HG03060 (cell line): ENCODE data around the gene SERPINA6.
"Not testable (repeated sequence)": the region's sequence is repeated elsewhere in the genome, so short reads cannot be mapped to it uniquely, and the experiment has no call there.

Experiments
- ATAC-seq: cut with Tn5 transposase; IDR thresholded peaks from one replicate; pipeline ENCODE4 v1.9.1; 2021; ENCODE audit warnings: low read depth, moderate number of reproducible peaks; ENCODE audit not compliant: unreplicated experiment

The SERPINA6 gene

DNA sequence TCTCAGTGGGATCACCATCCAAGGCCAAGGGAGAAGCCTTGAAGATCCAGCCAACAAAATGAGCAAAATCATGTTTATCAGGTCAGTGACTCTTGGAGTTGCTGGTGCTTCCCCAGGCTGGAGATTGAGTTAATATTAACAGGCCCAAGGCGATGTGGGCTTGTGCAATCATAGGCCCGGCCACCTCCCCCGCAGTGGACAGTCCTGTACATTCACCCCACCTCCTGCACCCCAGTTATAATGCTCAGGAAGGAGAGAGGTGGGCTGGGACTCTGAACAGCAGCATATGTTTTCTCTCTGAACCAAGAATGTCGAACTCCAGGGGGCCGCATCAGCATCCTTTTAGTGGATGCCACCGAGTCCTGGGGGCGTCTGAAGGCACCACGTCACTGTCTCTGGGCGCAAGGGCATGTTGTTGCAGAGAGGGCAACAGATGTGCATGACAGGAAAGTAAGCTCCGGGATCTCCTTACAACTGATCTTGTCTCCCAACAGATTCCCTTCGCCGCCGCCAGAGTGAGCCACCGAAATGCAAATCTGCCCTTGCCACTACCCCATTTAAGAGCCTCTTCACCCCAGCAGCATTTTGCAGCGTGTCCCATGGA lies 32.2 kb upstream of the SERPINA6 start:
- ATAC-seq, result no peak

DNA sequence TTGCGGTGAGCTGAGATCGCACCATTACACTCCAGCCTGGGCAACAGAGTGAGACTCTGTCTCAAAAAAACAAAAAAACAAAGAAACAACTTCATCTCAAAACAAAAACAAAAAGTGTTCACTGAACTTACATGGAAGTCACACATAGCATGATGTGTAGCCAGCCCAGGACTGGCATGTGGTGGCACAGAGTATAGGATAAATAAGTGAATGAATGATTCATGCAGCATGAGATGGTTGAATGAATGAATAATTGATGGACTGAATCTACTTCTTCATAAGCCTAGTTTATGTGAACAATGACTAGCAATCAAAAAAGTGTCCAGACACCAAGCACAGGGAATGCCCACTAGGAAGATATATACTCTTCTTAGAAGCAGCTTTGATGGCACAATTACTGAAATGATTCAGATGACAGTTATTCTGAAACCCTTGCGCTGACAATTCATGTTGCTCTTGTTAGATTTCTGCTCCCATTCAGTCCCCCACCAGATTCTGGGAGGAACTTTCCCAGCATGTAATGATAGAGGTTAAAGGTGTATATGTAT lies 31.6 kb upstream of the SERPINA6 start:
- ATAC-seq, result no peak

DNA sequence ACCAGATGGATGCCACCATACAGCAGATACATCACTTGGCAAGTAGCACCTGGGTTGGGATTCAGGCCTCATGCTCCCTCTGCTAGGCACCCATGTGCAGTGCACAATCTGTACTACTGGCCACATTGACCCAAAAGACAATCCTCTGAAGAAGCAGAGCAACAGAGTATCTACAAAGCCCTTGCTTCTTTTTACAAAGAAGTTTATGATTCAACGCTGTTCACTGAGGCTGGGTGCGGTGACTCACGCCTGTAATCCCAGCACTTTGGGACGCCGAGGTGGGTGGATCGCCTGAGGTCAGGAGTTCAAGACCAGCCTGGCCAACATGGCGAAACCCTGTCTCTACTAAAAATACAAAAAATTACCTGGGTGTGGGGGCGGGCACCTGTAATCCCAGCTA lies 31.1 kb upstream of the SERPINA6 start:
- ATAC-seq, result not testable (repeated sequence)

DNA sequence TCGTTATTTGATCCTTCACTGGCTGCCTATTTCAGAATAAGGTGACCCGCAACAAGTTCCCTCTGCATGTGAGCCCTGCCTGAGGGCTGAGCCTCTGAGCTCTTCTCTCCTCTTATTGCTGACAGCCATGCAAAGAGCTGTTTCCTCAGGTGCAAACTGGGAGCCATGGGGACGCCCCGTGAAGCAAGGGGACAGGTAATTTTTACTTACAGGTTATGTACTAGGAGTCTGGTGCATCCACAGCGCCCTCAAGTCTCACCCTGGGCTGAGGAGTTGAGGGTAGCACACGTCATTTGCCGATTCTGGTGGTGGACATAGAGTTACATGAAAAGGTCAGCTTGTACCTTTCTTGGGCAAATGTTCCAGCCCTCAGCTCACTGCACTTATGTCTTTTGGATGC lies 26.1 kb upstream of the SERPINA6 start:
- no peak for ATAC-seq

DNA sequence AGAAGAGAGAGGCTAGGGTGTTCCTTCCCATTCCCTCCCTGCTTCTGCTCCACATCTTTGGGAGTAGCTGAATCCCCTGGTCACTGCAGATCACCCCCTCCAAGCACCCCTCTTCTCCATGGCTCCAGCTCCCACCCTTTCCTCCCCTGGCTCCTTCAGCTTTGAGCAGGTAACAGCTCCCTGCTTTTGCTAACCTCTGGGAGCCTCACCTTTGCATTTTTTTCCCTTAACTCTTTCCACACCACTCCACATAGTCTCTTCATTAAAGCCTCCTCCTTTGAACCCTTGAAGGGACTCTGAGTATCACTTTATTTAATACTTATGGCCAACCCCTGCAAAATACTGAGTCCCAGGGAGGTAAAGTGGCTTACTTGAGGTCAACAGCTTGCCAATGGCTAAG lies 25.7 kb upstream of the SERPINA6 start:
- ATAC-seq, result no peak

DNA sequence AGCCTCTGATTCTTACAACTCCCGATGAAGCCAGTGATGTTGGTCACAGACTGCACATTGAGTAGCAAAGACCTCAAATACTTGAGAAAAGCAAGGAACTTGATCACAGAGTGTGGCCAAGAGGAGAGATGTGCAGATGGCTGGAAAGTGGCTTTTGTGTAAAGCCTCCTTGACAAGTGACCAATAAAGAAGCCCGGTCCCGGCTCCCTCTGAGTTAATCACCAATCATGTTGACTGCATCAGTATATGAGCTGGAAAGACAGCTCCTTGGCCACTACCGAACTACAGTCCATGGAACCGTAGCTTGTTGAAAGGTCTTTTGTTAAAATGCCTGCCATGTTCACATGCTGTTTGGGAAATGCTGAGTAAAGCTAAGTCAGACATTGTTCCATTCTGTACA lies 23.7 kb upstream of the SERPINA6 start:
- ATAC-seq, result no peak

DNA sequence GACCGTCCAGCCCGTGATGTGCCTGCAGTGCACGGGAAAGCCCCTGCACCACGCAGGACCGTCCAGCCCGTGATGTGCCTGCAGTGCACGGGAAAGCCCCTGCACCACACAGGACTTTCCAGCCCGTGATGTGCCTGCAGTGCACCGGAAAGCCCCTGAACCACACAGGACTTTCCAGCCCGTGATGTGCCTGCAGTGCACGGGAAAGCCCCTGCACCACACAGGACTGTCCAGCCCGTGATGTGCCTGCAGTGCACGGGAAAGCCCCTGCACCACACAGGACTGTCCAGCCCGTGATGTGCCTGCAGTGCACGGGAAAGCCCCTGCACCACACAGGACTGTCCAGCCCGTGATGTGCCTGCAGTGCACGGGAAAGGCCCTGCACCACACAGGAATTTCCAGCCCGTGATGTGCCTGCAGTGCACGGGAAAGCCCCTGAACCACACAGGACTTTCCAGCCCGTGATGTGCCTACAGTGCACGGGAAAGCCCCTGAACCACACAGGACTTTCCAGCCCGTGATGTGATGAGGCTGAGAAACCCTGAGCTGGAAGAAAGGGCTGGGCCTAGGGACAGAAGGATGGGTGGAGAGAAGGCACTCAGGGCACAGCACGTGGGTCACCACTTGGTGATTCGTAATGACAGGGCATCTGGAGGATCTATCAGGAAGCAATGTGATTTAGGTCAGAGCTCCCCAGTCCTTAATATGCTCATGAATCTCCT lies 23.1 kb upstream of the SERPINA6 start:
- ATAC-seq, result not testable (repeated sequence)

DNA sequence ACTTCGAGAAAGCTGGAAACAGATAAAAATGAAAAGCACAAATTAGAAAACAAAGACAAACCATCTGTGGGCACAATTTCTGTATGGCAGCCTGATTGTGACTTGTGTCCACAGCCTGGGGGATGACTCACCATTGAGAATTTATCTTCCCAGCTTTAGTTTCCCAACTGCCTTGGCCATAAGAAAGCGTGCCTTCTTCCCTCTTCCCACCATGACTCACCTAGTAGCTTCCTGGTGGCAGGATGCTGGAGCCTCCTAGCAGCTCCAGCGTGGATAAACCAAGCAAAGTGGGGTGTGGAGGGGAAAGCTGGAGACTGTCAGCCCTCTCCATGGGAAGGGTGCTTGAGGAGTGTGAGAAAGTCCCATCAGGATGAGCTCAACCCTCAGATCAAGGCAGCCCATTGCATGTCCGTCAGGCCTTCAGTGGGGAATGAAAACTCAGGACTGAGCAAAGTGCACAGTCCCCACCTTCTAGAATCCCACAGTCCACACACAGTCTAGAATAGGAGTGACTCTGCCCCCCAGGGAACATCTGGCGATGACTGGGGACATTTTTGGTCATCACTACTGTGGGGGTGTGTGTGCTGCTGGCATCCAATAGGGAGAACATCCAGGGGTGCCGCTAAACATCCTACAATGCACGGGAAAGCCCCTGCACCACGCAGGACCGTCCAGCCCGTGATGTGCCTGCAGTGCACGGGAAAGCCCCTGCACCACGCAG lies 22.4 kb upstream of the SERPINA6 start:
- ATAC-seq, result no peak

DNA sequence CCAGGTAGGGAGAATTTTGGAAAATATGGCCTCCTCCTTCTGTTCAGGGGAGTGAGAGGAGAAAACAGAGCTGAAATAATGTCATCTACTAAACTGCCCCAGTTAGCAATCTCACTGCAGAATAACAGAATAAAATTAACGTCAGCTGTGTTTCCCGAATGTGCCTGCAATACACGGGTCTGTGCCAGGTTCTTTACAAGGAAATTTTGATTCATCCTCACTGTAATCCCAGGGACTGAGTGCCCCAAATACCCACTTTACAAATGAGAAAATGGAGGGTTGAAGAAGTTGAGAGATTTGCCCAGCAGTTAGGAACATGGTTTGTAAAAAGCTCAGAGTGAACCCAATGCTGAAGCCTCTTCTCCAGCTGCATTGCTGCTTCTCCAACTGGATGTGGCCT lies 21.3 kb upstream of the SERPINA6 start:
- no peak for ATAC-seq

DNA sequence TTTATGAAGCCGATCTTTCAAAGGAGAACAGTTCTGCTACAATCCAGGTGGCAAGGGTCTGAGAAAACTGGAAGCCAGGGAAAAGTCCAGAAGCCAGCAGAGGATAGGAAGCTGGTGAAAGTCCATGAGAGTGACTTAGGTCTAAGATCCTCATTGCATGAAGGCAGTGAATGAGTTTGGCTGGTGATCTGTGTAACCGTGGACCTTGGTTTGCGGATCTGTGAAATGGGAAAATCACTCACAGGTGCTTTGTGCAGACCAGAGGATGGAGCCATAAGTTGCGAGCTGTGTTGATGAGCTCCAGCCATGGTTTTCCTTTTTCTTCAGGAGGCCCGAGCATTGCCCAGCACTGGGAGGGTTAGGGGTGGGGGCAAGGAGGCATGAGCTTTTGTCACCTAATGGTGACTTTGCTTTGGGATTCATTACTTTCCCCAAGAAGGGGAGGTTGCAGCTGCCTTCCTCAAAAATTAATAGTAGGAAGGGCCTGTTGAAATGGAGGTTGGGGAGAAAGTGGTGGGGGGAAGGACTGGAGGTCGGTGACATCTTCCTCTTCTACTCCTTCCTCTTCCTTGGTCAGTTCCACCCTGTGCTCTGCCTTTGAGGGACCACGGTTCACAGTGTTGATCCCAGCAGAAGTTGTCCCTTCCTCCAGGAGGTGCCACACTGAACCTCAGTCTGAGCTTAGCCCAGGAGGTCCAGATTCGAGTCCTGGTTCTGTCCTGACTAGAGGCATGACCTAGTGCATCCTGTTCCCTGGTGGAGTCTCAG lies 20.3 kb upstream of the SERPINA6 start:
- no peak for ATAC-seq

DNA sequence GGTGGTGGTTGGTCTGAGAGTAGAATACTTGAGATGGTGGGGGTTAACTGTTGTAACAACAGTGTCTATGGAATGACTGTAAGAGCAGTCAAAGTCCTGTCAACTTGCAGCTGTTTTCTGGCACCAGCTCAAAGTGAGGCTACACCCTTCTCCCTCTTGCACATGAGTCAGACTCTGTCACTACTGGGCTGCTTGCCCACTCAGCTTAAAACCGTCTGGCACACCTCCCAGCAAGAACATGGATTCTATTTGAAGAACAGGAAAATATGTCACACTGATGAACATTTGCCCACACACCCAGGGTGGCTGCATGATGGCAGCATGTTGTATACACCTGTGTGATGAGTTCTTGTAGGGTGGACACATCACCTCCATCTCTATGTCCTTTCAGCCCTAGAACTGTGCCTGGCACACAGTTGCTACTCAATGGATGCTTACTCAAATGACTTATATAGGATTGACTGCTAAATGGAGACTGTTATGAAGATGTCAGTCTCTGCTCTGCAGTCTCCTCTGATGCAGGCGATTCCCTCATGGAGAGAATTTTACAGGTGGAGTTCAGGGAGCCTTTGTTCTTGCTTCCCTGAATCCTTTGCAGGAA lies 19.3 kb upstream of the SERPINA6 start:
- ATAC-seq, result no peak

DNA sequence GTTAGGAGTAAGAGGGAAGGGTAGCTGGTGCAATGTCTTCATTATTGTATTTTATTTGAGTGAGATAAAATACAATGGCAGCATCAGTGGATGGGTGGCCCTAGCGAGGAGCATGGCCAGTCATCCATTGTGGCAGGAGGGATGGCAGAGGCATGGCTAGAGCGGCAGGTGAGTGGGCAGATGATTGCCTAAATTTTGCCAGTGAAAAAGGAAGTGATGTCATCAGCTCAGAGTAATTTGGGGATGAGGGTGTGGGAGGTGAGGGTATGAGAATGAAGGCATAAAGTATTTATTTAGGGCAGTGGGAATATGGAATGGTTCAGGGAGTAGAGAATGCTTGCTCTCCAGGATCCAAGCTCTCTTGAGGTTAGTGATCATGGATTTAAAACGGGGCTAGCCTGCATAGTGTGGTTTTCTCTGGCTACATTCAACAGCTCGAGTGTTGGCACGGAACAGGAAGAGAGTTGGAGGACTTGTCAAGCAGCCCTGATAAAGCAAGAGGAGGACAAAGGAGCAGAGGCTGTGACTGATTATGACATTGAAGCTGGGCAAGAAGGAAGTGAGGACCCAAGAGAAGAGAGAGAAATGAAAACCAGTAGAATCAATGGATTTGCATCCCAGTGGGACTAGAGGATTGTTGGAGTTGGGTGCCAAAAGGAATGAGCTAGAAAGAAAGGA lies 18.7 kb upstream of the SERPINA6 start:
- no peak for ATAC-seq

DNA sequence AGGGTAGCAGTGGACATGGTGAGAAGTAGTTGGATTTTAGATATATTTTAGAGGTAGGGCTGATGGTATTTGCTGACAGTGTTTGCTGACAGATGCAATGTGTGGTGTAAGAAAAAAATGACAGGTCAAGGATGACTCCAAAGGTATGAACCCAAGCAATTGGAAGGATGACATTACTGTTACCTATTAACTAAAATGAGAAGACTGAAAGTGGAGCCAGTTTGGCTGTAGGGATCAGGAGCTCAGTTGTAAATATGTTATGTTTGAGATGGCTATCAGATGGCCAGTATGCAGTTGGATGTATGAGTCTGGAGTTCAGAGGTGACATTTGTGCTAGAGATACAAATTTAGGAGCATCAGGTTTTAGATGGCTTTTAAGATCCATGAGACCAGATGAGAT lies 17.4 kb upstream of the SERPINA6 start:
- no peak for ATAC-seq

DNA sequence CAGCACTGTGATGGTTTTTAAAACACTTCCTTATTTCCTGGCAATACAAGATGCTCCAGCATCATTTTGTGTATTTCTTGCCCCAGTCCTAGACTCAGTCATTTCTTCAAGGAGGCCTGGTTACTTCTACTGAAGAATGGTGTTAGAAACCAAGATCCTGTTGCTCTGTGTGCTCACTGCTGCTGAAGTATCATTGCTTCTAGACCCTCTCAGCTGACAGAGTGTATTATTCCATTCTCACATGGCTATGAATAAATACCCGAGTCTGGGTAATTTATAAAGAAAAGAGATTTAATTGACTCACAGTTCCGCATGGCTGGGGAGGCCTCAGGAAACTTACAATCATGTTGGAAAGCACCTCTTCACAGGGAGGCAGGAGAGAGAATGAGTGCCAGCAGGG lies 14.9 kb upstream of the SERPINA6 start:
- no peak for ATAC-seq

DNA sequence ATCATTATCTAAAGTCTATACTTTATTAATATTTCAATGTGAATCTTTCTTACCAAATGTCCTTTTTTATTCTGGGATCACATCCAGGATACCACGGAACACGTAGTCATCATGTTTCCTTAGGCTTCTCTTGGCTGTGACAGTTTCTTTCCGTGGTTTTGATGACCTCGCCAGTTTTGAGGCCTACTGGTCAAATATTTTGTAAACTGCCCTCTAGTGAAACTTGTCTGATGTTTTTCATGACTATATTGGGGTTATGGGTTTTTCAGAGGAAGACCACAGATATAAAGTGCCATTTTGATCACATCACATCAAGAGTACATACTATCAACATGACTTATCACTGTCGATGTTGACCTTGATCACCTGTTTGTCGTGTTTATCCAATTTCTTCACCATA lies 14.1 kb upstream of the SERPINA6 start:
- no peak for ATAC-seq

DNA sequence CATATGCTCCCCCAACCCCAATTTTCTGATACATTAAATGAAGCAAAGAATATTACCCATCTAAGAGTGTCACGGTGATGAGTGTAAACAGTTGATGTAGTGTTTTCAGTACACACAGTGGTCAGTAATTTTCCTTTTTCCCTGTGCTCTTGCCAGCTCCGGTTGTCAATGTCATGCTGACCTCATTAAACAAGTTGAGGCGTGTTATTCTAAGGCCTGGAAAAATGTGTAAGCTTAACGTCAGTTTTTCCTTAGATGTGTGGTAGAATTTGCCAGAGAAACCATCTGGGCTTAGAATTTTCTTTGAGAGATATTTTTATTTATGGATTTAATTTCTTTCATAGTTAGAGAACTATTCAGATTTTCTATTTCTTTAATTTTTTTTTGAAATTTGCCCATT lies 11.7 kb upstream of the SERPINA6 start:
- no peak for ATAC-seq

DNA sequence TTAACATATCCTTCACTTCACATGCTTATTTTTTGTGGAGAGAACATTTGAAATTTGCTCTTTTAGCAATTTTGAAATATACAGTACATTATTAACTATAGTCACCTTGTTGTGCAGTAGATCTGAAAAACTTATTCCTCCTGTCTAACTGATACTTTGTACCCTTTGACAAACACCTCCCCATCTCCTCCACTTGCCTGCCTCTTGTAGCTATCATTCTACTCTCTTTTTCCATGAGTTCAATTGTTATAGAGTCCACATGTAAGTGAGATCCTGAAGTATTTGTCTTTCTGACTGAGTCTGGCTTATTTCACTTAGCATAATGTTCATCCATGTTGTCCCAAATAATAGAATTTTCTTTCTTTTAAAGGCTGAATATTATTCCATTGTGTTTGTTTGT lies 9.5 kb upstream of the SERPINA6 start:
- no peak for ATAC-seq

DNA sequence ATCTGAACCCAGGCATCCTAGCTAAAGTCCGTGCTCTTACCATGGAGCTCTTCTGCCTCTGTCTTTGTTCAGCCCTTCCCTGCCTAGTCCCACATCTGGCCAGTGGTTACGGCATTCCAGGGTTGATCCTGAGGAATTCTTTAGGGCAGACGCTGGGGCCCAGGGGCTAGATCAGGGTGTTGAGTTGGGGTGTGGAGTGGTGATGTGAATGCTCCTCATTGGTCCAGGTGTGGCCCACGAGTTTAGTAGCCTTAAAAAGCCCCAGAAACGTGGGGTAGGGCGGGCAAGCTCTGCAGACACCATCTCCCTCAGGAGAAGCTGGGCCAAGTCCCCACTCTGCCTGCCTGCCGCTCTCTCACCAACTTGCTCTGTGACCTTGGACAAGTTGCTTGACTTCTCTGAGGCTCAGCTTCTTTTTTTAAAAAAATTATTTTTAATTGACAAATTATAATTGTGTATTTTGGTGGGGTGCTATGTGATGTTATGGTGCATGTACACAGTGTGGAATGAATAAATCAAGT lies 9.0 kb upstream of the SERPINA6 start:
- ATAC-seq, result no peak

DNA sequence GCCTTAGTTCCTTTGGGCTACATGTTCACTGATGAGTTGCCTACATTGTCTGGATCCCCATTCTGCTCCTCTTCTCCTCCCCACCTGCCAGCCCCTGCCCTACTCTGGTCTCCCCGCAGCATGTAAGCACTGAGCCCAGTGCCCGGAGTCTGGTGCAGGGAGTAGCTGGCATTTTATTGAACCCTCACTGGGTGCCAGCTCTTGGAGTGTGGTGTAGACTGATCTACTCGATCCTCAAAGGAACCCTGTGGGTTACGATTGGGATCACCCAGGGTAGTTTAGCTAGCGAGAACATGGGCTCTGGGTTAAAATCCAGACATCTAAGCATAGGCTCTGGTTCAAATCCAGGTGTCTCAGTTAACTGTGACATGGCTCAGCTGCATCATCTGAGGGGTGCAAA lies 8.3 kb upstream of the SERPINA6 start:
- no peak for ATAC-seq

DNA sequence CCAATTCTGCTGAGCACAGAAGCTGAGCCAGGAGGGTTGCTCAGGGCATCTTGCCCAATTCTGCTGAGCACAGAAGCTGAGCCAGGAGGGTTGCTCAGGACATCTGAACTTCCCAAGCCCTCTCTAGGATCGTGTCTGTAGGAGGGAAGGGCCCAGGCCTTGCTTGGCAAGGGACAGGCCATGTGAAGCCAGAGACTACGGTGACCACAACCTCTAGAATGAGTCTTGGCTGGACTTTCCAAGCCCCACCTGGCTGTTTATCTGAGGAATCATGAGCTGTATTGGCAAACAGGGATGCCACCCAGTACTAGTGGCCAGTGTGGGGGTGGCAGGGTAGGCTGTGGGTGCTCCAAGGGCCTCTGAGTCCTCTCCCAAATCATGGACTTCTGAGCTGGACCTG lies 7.7 kb upstream of the SERPINA6 start:
- ATAC-seq, result no peak
